Heart left ventricle (tissue), 13 donors: ENCODE results near the gene NOL4.

ENCODE experiments used
- CTCF ChIP-seq, 12 donors: fragments of 200-600 bp; sonication (generic) in 4 of 12; IDR thresholded peaks; one replicate each; pipeline versions ENCODE4 v1.5.0 to v1.8.0; 2018 to 2022; ENCODE audit warnings: antibody characterized with exemption in 12 of 12, mild to moderate bottlenecking in 5 of 12
- POLR2A ChIP-seq, 2 donors: fragments of 450-650 bp; IDR thresholded peaks; one replicate each; pipeline ENCODE4 v1.6.1; 2017; ENCODE audit warnings: antibody characterized with exemption in 2 of 2, mild to moderate bottlenecking in 2 of 2, moderate library complexity in 2 of 2
- donor health status: ischemic (EF 13 %, LVEDD 7.1; RV severe dilation, severe dysfunction).
- donor health status: DM: no; HTN: yes; CAD: no.
- donor health status: DM: no; HTN: no; CAD: no.
- donor health status: ischemic (EF 25% LVEDD 6.9; RV normal size, moderate dysfunction).
- donor health status: ischemic (EF 25% LVEDD 5.7; RV mildly dilated, moderate dysfunction).
- donor health status: ischemic (EF 35%, LVEDD 5.7; RV mildly dilated, moderate dysfunction).
- donor health status: nonischemic (EF 11% LVEDD 7.7; RV severe dilation, severe dysfunction).
- donor health status: DM: yes; HTN: yes; CAD: no.
- donor health status: PGD.
- donor health status: ischemic (EF 29% LVEDD 5.4; RV normal size, mild dysfunction).
- donor health status: nonischemic (EF 23%, LVEDD 6.1; RV moderate dilation, normal function).

- TF ChIP-seq CTCF (IDR thresholded peaks at IDR 0.05) = no peak
- no peak for TF ChIP-seq POLR2A (IDR thresholded peaks at IDR 0.05)
Measured at GRCh38 chr18:34212511-34212910, 12.2 kb downstream of the NOL4 start.
